ENCODE results near the gene JSRP1.

DNA sequence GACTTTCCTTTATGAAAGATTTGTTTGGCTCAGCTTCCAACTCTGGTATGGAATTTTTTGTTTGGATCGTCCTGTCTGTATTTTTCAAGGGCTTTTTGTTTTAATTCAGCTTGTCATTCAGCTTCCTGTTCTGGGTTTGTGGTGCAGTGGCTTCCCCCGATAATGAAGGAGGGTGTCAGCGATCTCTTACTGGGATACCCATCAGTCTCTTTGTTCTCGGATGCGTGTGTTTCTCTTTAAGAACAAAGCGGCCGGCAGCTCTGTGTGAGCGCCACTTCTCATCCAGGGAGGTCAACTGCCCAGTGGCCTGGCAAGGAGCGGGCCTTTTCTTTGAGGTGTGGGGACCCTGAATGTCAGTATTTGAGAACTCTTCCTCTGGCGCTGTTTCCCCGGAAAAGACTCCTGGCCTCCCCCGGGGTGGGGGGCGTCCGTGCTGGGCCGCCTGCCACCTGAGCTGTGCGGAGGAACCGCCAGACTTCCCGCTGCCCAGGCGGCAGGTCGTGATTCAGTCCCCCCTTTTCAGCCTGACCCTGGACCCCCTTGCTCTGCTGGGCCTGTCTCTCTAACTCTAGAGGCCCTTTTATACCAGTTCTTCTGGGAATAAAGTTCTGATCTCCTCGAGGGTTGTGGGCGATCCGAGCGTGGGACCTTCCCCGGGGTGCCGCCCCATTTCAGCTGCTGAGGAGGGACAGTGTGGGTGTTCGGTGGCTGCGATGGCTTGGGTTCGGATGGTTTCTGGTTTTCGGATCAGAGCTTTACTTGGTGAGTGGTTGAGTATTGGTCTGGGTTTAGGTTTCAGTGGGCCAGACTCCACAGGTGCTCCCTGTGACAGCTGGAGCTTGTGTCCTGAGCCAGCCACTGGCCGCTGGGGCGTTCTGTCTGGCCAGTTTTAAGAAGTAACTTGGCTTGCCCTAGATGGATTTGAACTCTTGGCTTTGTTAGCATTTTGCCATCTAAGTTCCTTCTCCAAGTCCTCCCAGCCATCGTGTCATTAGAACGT lies 16.1 kb downstream of the JSRP1 start:
- TF ChIP-seq, protein P1, sequence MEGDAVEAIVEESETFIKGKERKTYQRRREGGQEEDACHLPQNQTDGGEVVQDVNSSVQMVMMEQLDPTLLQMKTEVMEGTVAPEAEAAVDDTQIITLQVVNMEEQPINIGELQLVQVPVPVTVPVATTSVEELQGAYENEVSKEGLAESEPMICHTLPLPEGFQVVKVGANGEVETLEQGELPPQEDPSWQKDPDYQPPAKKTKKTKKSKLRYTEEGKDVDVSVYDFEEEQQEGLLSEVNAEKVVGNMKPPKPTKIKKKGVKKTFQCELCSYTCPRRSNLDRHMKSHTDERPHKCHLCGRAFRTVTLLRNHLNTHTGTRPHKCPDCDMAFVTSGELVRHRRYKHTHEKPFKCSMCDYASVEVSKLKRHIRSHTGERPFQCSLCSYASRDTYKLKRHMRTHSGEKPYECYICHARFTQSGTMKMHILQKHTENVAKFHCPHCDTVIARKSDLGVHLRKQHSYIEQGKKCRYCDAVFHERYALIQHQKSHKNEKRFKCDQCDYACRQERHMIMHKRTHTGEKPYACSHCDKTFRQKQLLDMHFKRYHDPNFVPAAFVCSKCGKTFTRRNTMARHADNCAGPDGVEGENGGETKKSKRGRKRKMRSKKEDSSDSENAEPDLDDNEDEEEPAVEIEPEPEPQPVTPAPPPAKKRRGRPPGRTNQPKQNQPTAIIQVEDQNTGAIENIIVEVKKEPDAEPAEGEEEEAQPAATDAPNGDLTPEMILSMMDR (conservative IDR thresholded peaks at IDR 0.05), result no peak
- TF ChIP-seq ZFX (IDR thresholded peaks at IDR 0.05), result no peak
